IPS-15b (cell line): ENCODE data around the gene PTPRN2.

ENCODE experiments used
- H3K27me3 ChIP-seq: one replicate; pipeline ENCODE4 v1.6.1; 2013; ENCODE audit warnings: low read length; ENCODE audit not compliant: control insufficient read depth, insufficient read depth
- H3K36me3 ChIP-seq: one replicate; pipeline ENCODE4 v1.6.1; 2013; ENCODE audit warnings: low read length; ENCODE audit not compliant: control insufficient read depth, insufficient read depth
- H3K4me1 ChIP-seq: one replicate; pipeline ENCODE4 v1.6.1; 2013; ENCODE audit warnings: mild to moderate bottlenecking, low read length; ENCODE audit not compliant: control insufficient read depth, insufficient read depth
- H3K4me3 ChIP-seq: one replicate; pipeline ENCODE4 v1.5.1; 2013; ENCODE audit warnings: low read depth, low read length
- H3K9ac ChIP-seq: one replicate; pipeline ENCODE4 v1.6.1; 2013; ENCODE audit warnings: low read depth, mild to moderate bottlenecking, low read length
- H3K9me3 ChIP-seq: one replicate; pipeline ENCODE4 v1.6.1; 2013; ENCODE audit warnings: mild to moderate bottlenecking, low read length; ENCODE audit not compliant: control insufficient read depth, insufficient read depth

The PTPRN2 gene

GRCh38 chr7:157928808-157929425, 658.7 kb downstream of the PTPRN2 start:
- Histone ChIP-seq H3K27me3 (no peaks in the 10 kb centered on the region), H3K4me1 (peaks cover 2% of the 10 kb centered on the region), H3K9ac (no peak overlapping the region), H3K36me3 (no peaks in the 10 kb centered on the region), H3K4me3 (no peak overlapping the region), H3K9me3 (peaks cover 4% of the 10 kb centered on the region)

GRCh38 chr7:157928171-157928794, 659.3 kb downstream of the PTPRN2 start:
- Histone ChIP-seq H3K36me3 (no peaks in the 10 kb centered on the region), H3K27me3 (no peaks in the 10 kb centered on the region), H3K9ac (no peak overlapping the region), H3K4me3 (no peak overlapping the region), H3K9me3 (peaks cover 4% of the 10 kb centered on the region), H3K4me1 (peaks cover 2% of the 10 kb centered on the region)

GRCh38 chr7:157927313-157927925, 660.2 kb downstream of the PTPRN2 start:
- Histone ChIP-seq H3K9ac (no peak overlapping the region), H3K4me1 (peaks cover 2% of the 10 kb centered on the region), H3K9me3 (peaks cover 2% of the 10 kb centered on the region), H3K36me3 (no peaks in the 10 kb centered on the region), H3K4me3 (no peak overlapping the region), H3K27me3 (no peaks in the 10 kb centered on the region)

- peaks cover 2% of the 10 kb centered on the region for H3K4me1 ChIP-seq
- H3K36me3 ChIP-seq: no peaks in the 10 kb centered on the region
- H3K9me3 ChIP-seq: no peaks in the 10 kb centered on the region
- H3K4me3 ChIP-seq: no peak overlapping the region
- H3K9ac ChIP-seq: no peak overlapping the region
- H3K27me3 ChIP-seq: no peaks in the 10 kb centered on the region
Observed at GRCh38 chr7:157926521-157927150, 661.0 kb downstream of the PTPRN2 start.

GRCh38 chr7:157926107-157926506, 661.5 kb downstream of the PTPRN2 start:
- Histone ChIP-seq H3K9ac (no peak overlapping the region), H3K4me3 (no peak overlapping the region), H3K9me3 (no peaks in the 10 kb centered on the region), H3K4me1 (no peaks in the 10 kb centered on the region), H3K36me3 (no peaks in the 10 kb centered on the region), H3K27me3 (no peaks in the 10 kb centered on the region)

- no peaks in the 10 kb centered on the region for H3K9me3 ChIP-seq
- H3K9ac ChIP-seq: no peak overlapping the region
- no peaks in the 10 kb centered on the region for H3K4me1 ChIP-seq
- H3K4me3 ChIP-seq: no peak overlapping the region
- H3K27me3 ChIP-seq: no peaks in the 10 kb centered on the region
- H3K36me3 ChIP-seq: no peaks in the 10 kb centered on the region
Observed at GRCh38 chr7:157925383-157925875, 662.2 kb downstream of the PTPRN2 start.

GRCh38 chr7:157923903-157924630, 663.6 kb downstream of the PTPRN2 start:
- H3K36me3 ChIP-seq: no peaks in the 10 kb centered on the region
- H3K4me1 ChIP-seq: no peaks in the 10 kb centered on the region
- no peak overlapping the region for H3K9ac ChIP-seq
- H3K9me3 ChIP-seq: no peaks in the 10 kb centered on the region
- H3K4me3 ChIP-seq: no peak overlapping the region
- no peaks in the 10 kb centered on the region for H3K27me3 ChIP-seq

- no peaks in the 10 kb centered on the region for H3K4me1 ChIP-seq
- H3K9me3 ChIP-seq: no peaks in the 10 kb centered on the region
- H3K36me3 ChIP-seq: no peaks in the 10 kb centered on the region
- no peaks in the 10 kb centered on the region for H3K27me3 ChIP-seq
- no peak overlapping the region for H3K9ac ChIP-seq
- H3K4me3 ChIP-seq: no peak overlapping the region
Observed at GRCh38 chr7:157922576-157922975, 665.0 kb downstream of the PTPRN2 start.

- no peak overlapping the region for H3K9ac ChIP-seq
- no peaks in the 10 kb centered on the region for H3K9me3 ChIP-seq
- H3K4me3 ChIP-seq: no peak overlapping the region
- H3K27me3 ChIP-seq: no peaks in the 10 kb centered on the region
- no peaks in the 10 kb centered on the region for H3K36me3 ChIP-seq
- H3K4me1 ChIP-seq: no peaks in the 10 kb centered on the region
Observed at GRCh38 chr7:157918326-157919080, 669.1 kb downstream of the PTPRN2 start.

GRCh38 chr7:157916946-157917640, 670.5 kb downstream of the PTPRN2 start:
- Histone ChIP-seq H3K9ac (no peak overlapping the region), H3K4me3 (no peak overlapping the region), H3K9me3 (no peaks in the 10 kb centered on the region), H3K36me3 (no peaks in the 10 kb centered on the region), H3K4me1 (no peaks in the 10 kb centered on the region), H3K27me3 (no peaks in the 10 kb centered on the region)
